ENCODE measurements around the gene SGMS1. TPM values are rescaled to one million over a fixed set of nuclear protein-coding genes. Genes with fewer than 3 reads are reported as not detected.

SGMS1 gene
- polyA plus RNA-seq, 2 of the 4 experiments (the other 2 are of a cell fraction) = 22.7 to 28.2 TPM

DNA sequence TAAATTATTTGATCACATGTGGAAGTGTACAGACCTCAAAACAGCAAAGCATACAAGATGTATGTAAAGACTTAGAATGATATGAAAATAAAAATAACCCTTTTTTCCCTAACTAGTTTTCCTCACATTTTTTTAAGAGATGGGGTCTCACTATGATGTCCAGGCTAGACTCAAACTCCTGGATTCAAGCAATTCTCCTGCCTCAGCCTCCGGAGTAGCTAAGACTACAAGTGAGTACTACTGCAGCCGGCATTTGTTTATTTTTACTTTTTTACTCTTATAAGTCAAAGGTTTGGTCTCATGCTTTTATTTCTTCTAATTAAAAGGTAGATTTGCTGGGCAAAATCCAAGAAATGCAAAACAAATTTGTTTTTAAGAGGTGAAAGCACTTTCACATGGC, 248.0 kb downstream of the SGMS1 start:
- Histone ChIP-seq H3K9me3 (no peaks in the 10 kb centered on the region), H3K4me1 (0 out of 3 replicates have a peak, but pooled peaks cover 5% of the 10 kb centered on the region), H3K4me2 (no peak overlapping the region), H3K4me3 (no peak overlapping the region), H3K27ac (no peak overlapping the region)
- DNase-seq (ENCODE audit: low read depth in 1 of 2, low spot score in 1 of 2) (no peak), ATAC-seq (no peak), FAIRE-seq (no peak)
- TF ChIP-seq NFE2L2 (conservative IDR thresholded peaks at IDR 0.05; ENCODE audit: low read length) (no peak), HDAC2 (IDR thresholded peaks at IDR 0.05) (no peak), TP53 (CRISPR knock-in tag; IDR thresholded peaks at IDR 0.05) (no peak), E2F6 (IDR thresholded peaks at IDR 0.05; ENCODE audit: borderline replicate concordance, low read depth) (no peak), RCOR1 (IDR thresholded peaks at IDR 0.05; ENCODE audit: low read depth, low read length) (no peak), BHLHE40 (IDR thresholded peaks at IDR 0.05; ENCODE audit: low read depth, low read length) (no peak), KDM1A (IDR thresholded peaks at IDR 0.05; ENCODE audit: low read depth) (no peak), NPAS2 (CRISPR knock-in tag; IDR thresholded peaks at IDR 0.05; ENCODE audit: borderline replicate concordance) (no peak), EHF (CRISPR knock-in tag; IDR thresholded peaks at IDR 0.05) (no peak), HES2 (IDR thresholded peaks at IDR 0.05) (no peak), JUNB (IDR thresholded peaks at IDR 0.05) (no peak)
- TF ChIP-seq, protein P1, sequence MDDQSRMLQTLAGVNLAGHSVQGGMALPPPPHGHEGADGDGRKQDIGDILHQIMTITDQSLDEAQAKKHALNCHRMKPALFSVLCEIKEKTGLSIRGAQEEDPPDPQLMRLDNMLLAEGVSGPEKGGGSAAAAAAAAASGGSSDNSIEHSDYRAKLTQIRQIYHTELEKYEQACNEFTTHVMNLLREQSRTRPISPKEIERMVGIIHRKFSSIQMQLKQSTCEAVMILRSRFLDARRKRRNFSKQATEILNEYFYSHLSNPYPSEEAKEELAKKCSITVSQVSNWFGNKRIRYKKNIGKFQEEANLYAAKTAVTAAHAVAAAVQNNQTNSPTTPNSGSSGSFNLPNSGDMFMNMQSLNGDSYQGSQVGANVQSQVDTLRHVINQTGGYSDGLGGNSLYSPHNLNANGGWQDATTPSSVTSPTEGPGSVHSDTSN (IDR thresholded peaks at IDR 0.05) = no peak
- WGBS (ENCODE audit: missing lambda C conversion rate) = 94% methylated on average over 2 of the region's 2 CpGs
- ChIA-PET CTCF (no interaction called here), POLR2A (no interaction called here)

DNA sequence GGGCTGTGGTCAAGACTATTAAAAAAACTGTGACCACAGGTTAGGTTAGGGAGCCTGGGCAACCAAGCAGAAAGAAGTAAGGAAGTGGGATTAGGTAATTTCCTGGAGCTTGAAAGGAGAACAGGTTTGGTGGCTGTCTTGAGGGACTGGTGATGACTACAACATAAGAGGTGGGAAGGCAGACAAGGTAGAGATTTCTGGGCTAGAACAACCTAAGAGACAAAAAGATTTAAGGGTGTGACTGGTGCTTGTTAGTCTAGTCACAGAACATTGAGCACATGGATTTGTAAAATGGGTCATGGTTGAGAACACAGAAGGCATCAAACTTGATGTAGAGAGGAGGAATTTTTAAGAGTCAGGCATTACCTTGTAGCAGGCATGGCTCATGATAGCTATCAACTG, 248.7 kb downstream of the SGMS1 start:
- Histone ChIP-seq H3K4me2 (no peak overlapping the region), H3K27ac (no peak overlapping the region), H3K4me3 (no peak overlapping the region), H3K9me3 (no peaks in the 10 kb centered on the region), H3K4me1 (0 out of 3 replicates have a peak, but pooled peaks cover 5% of the 10 kb centered on the region)
- DNase-seq (ENCODE audit: low read depth in 1 of 2, low spot score in 1 of 2) = no peak
- no peak for ATAC-seq
- POLR2A ChIA-PET = no interaction called here
- TF ChIP-seq HEYL (CRISPR knock-in tag; IDR thresholded peaks at IDR 0.05) (no peak), KDM1A (IDR thresholded peaks at IDR 0.05; ENCODE audit: low read depth) (no peak), JUN (IDR thresholded peaks at IDR 0.05) (no peak), ZSCAN20 (CRISPR knock-in tag; IDR thresholded peaks at IDR 0.05) (no peak), KDM5A (IDR thresholded peaks at IDR 0.05) (no peak), RCOR1 (IDR thresholded peaks at IDR 0.05; ENCODE audit: low read depth, low read length) (no peak), SMC3 (IDR thresholded peaks at IDR 0.05) (no peak), BCL3 (IDR thresholded peaks at IDR 0.05) (no peak), NFE2L2 (conservative IDR thresholded peaks at IDR 0.05; ENCODE audit: low read length) (no peak), ZC3H11A (IDR thresholded peaks at IDR 0.05) (no peak), CBX2 (IDR thresholded peaks at IDR 0.05; ENCODE audit: borderline replicate concordance, low read depth) (no peak), CBX8 (IDR thresholded peaks at IDR 0.05) (no peak), REST (IDR thresholded peaks at IDR 0.05) (no peak), MYC (IDR thresholded peaks at IDR 0.05; ENCODE audit: borderline replicate concordance, low read length) (no peak), ZNF302 (CRISPR knock-in tag; IDR thresholded peaks at IDR 0.05) (no peak), HES2 (IDR thresholded peaks at IDR 0.05) (no peak)
- CTCF ChIA-PET = interaction anchor here (0.7 kb wide), 1 partner anchor 121 kb away, joined by 3 read pairs; no protein-coding TSS in a partner anchor
- no peak for FAIRE-seq

All from A549 (cell line).